Endothelial cell (in vitro differentiated cells): ENCODE data around the gene NSUN6. TPM values are rescaled to one million over a fixed set of nuclear protein-coding genes. Genes with fewer than 3 reads are reported as not detected.

ENCODE experiments used
- DNase-seq: peaks from one replicate; pipeline ENCODE4 v3.0.0; 2021; ENCODE audit warnings: low spot score
- H3K27ac Mint-ChIP-seq: one replicate; pipeline ENCODE4 v1.8.0; 2021; ENCODE audit warnings: mixed read lengths, inconsistent platforms; ENCODE audit not compliant: unreplicated experiment
- H3K27me3 Mint-ChIP-seq: one replicate; pipeline ENCODE4 v1.8.0; 2021; ENCODE audit warnings: mild to moderate bottlenecking, moderate library complexity, mixed read lengths, inconsistent platforms; ENCODE audit not compliant: unreplicated experiment
- H3K36me3 Mint-ChIP-seq: one replicate; pipeline ENCODE4 v1.8.0; 2021; ENCODE audit warnings: mild to moderate bottlenecking, low read depth, mixed read lengths, inconsistent platforms; ENCODE audit not compliant: unreplicated experiment
- H3K4me1 Mint-ChIP-seq: one replicate; pipeline ENCODE4 v1.8.0; 2021; ENCODE audit warnings: mild to moderate bottlenecking, mixed read lengths, inconsistent platforms; ENCODE audit not compliant: unreplicated experiment
- H3K4me3 Mint-ChIP-seq: one replicate; pipeline ENCODE4 v1.8.0; 2021; ENCODE audit warnings: mild to moderate bottlenecking, mixed read lengths, inconsistent platforms; ENCODE audit not compliant: unreplicated experiment
- H3K9me3 Mint-ChIP-seq: one replicate; pipeline ENCODE4 v1.8.0; 2021; ENCODE audit warnings: mixed read lengths, inconsistent platforms; ENCODE audit not compliant: unreplicated experiment
- total RNA-seq: library from RNA; stranded (reverse); fragmentation: NEBNext Ultra II Directional; extraction: Animal tissue kit (Norgen Biotek cat#: 25700); gene quantifications from one replicate; pipeline ENCODE4 v1.2.1, GENCODE V29; 2021; ENCODE audit not compliant: unreplicated experiment
- TF ChIP-seq, protein P1 (sequence below): fragments of 200-600 bp; sonication (generic); IDR thresholded peaks from one replicate; pipeline ENCODE4 v1.5.0; 2021; ENCODE audit warnings: antibody characterized with exemption; ENCODE audit not compliant: unreplicated experiment

NSUN6 gene
- total RNA-seq, 1 donor from 2014 or later, result 11.6 TPM

DNA sequence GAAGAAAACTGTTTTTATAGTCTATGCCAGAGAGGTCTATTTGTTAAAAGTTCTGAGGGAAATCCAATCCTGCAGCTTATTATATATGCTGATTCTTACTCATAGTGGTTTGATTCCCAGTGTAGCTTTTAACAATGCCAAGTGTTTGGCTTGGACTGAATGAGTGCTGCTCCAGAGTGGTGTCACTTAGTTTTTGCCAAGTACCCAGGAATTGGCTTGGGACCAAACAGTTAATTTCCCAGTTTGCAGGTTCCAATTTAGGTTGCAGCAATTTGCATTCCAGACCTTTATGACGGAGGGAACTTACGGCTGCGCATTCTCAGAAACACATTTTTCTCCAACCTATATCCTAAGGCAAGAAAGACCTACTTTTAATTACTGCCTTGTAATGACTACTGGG, 32.4 kb downstream of the NSUN6 start:
- Mint-ChIP-seq H3K36me3 (no peaks in the 10 kb centered on the region), H3K27ac (no peak overlapping the region), H3K4me3 (no peak overlapping the region), H3K4me1 (peaks cover 7% of the 10 kb centered on the region), H3K27me3 (peaks cover 3% of the 10 kb centered on the region), H3K9me3 (no peaks in the 10 kb centered on the region)
- TF ChIP-seq, protein P1, sequence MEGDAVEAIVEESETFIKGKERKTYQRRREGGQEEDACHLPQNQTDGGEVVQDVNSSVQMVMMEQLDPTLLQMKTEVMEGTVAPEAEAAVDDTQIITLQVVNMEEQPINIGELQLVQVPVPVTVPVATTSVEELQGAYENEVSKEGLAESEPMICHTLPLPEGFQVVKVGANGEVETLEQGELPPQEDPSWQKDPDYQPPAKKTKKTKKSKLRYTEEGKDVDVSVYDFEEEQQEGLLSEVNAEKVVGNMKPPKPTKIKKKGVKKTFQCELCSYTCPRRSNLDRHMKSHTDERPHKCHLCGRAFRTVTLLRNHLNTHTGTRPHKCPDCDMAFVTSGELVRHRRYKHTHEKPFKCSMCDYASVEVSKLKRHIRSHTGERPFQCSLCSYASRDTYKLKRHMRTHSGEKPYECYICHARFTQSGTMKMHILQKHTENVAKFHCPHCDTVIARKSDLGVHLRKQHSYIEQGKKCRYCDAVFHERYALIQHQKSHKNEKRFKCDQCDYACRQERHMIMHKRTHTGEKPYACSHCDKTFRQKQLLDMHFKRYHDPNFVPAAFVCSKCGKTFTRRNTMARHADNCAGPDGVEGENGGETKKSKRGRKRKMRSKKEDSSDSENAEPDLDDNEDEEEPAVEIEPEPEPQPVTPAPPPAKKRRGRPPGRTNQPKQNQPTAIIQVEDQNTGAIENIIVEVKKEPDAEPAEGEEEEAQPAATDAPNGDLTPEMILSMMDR, result no peak
- no peak for DNase-seq

- Mint-ChIP-seq H3K9me3 (no peaks in the 10 kb centered on the region), H3K27ac (no peak overlapping the region)
- DNase-seq, result no peak
Observed at GRCh38 chr10:18616337-18616736, 35.0 kb downstream of the NSUN6 start.

GRCh38 chr10:18615618-18616017, 35.8 kb downstream of the NSUN6 start:
- DNase-seq, result no peak
- Mint-ChIP-seq H3K4me1 (peaks cover 9% of the 10 kb centered on the region), H3K9me3 (no peaks in the 10 kb centered on the region), H3K27ac (no peak overlapping the region), H3K27me3 (peaks cover 1% of the 10 kb centered on the region), H3K36me3 (no peaks in the 10 kb centered on the region), H3K4me3 (no peak overlapping the region)
- TF ChIP-seq, protein P1, result no peak

More at GRCh38 chr10:18616337-18616736, 35.0 kb downstream of the NSUN6 start:
- peaks cover 7% of the 10 kb centered on the region for H3K4me1 Mint-ChIP-seq
- H3K4me3 Mint-ChIP-seq, result no peak overlapping the region
- no peaks in the 10 kb centered on the region for H3K36me3 Mint-ChIP-seq
- TF ChIP-seq, protein P1, result no peak
- peaks cover 3% of the 10 kb centered on the region for H3K27me3 Mint-ChIP-seq

- DNase-seq, result no peak
- TF ChIP-seq, protein P1, result no peak
- Mint-ChIP-seq H3K36me3 (no peaks in the 10 kb centered on the region), H3K4me1 (peaks cover 5% of the 10 kb centered on the region), H3K4me3 (no peak overlapping the region), H3K9me3 (no peaks in the 10 kb centered on the region), H3K27ac (peak overlapping the region; percentile 80), H3K27me3 (no peaks in the 10 kb centered on the region)
Observed at GRCh38 chr10:18611168-18611567, 40.2 kb downstream of the NSUN6 start.

- no peak overlapping the region for H3K4me3 Mint-ChIP-seq
- DNase-seq, result no peak
- H3K9me3 Mint-ChIP-seq, result no peaks in the 10 kb centered on the region
- no peaks in the 10 kb centered on the region for H3K36me3 Mint-ChIP-seq
- no peaks in the 10 kb centered on the region for H3K27me3 Mint-ChIP-seq
- H3K27ac Mint-ChIP-seq, result peak overlapping the region; percentile 91
- TF ChIP-seq, protein P1, result no peak
- H3K4me1 Mint-ChIP-seq, result peaks cover 5% of the 10 kb centered on the region
Observed at GRCh38 chr10:18610517-18610916, 40.9 kb downstream of the NSUN6 start.
